Calu3 (cell line): Measurements from ENCODE around the gene ZNF425. TPM values are rescaled to one million over a fixed set of nuclear protein-coding genes. Genes with fewer than 3 reads are reported as not detected.
"Not testable (repeated sequence)": the region's sequence is repeated elsewhere in the genome, so short reads cannot be mapped to it uniquely, and the experiment has no call there.

Source experiments
- BruUV-seq: library from RNA; stranded (reverse); fragments of 400-500 nt; replicated peaks from 2 replicates; lab custom pipeline; 2021; lab: Mats Ljungman, UMichigan
- CTCF ChIA-PET: fragments of 300-600 bp; sonication (Branson Sonifier 250); formaldehyde crosslinking; loops from one replicate; lab custom pipeline; 2022; ENCODE audit warnings: antibody characterized with exemption; lab: Charles Lee
- DNase-seq: peaks from one replicate; pipeline ENCODE4 v3.0.0; 2022
- H3K27ac Mint-ChIP-seq: one replicate; pipeline ENCODE4 v1.8.0; 2022; ENCODE audit warnings: mixed read lengths; ENCODE audit not compliant: unreplicated experiment
- H3K27me3 Mint-ChIP-seq: one replicate; pipeline ENCODE4 v1.8.0; 2022; ENCODE audit warnings: mixed read lengths; ENCODE audit not compliant: unreplicated experiment
- H3K36me3 Mint-ChIP-seq: one replicate; pipeline ENCODE4 v1.8.0; 2022; ENCODE audit warnings: mild to moderate bottlenecking, moderate library complexity, mixed read lengths; ENCODE audit not compliant: insufficient read depth, unreplicated experiment
- H3K4me1 Mint-ChIP-seq: one replicate; pipeline ENCODE4 v1.8.0; 2022; ENCODE audit warnings: mild to moderate bottlenecking, low read depth, mixed read lengths; ENCODE audit not compliant: unreplicated experiment
- H3K4me3 Mint-ChIP-seq: one replicate; pipeline ENCODE4 v1.8.0; 2022; ENCODE audit warnings: mild to moderate bottlenecking, low read depth, moderate library complexity, mixed read lengths; ENCODE audit not compliant: unreplicated experiment
- H3K9me3 Mint-ChIP-seq: one replicate; pipeline ENCODE4 v1.8.0; 2022; ENCODE audit warnings: low read depth, mixed read lengths; ENCODE audit not compliant: unreplicated experiment
- intact Hi-C: fragments of 100-400 bp; cut with micrococcal nuclease; formaldehyde crosslinking; loops from one replicate; pipeline ENCODE4 v1.10.0; 2022; ENCODE audit not compliant: unreplicated experiment
- total RNA-seq: library from RNA; stranded (reverse); gene quantifications from 2 replicates; pipeline ENCODE4 v1.2.3, GENCODE V29; 2022
- TF ChIP-seq, protein P1 (sequence below): fragments of 200-600 bp; IDR thresholded peaks from one replicate; pipeline ENCODE4 v1.8.0; 2022; ENCODE audit warnings: antibody characterized with exemption; ENCODE audit not compliant: unreplicated experiment

ZNF425 gene
- total RNA-seq, 1 experiment from 2014 or later: 1.5 TPM

DNA sequence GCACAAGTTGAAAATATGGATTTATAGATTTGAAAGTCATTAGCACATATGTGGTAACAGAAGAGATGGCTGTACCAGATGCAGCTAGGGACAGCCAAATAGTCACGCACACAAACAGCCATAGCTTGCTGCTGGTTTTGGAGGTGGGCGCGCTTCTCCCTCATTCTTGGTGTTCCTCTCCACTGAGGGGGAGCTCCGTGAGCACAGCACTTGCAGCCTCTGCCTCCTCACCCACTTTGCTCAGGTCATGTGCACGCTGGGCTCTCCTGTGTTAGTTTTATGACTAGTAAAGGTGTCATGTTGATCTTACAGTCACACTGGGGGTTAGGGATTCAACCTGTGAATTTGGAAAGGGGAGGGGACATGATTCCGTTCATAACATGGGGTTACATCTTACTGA, 27.1 kb downstream of the ZNF425 start:
- no peaks in the 10 kb centered on the region for H3K27me3 Mint-ChIP-seq
- no peak overlapping the region for H3K4me3 Mint-ChIP-seq
- no TSS peak for BruUV-seq
- TF ChIP-seq, protein P1, sequence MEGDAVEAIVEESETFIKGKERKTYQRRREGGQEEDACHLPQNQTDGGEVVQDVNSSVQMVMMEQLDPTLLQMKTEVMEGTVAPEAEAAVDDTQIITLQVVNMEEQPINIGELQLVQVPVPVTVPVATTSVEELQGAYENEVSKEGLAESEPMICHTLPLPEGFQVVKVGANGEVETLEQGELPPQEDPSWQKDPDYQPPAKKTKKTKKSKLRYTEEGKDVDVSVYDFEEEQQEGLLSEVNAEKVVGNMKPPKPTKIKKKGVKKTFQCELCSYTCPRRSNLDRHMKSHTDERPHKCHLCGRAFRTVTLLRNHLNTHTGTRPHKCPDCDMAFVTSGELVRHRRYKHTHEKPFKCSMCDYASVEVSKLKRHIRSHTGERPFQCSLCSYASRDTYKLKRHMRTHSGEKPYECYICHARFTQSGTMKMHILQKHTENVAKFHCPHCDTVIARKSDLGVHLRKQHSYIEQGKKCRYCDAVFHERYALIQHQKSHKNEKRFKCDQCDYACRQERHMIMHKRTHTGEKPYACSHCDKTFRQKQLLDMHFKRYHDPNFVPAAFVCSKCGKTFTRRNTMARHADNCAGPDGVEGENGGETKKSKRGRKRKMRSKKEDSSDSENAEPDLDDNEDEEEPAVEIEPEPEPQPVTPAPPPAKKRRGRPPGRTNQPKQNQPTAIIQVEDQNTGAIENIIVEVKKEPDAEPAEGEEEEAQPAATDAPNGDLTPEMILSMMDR: no peak
- H3K36me3 Mint-ChIP-seq: no peaks in the 10 kb centered on the region
- no peak for DNase-seq
- H3K27ac Mint-ChIP-seq: no peak overlapping the region
- intact Hi-C loops: no loop called here
- CTCF ChIA-PET: no interaction called here
- H3K9me3 Mint-ChIP-seq: no peaks in the 10 kb centered on the region
- no peaks in the 10 kb centered on the region for H3K4me1 Mint-ChIP-seq

DNA sequence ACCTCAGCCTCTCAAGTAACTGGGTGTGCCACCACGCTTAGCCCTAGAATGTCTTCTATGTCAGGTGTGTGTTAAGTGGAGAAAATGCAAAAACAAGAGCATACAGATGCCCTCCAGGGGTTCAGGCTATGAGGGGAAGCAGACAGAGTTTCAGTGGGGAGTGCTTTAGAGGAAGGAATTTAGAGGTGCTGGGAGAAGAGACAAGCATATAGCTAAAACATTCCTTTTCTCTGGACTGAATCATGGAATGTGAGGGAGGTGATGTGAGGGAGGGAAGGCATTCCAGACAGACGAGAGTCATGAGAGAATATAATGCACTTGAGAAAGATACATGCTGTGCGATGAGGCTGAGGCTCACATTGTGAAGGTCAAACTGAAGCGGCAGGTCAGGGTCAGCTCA, 29.0 kb downstream of the ZNF425 start:
- H3K4me1 Mint-ChIP-seq: no peaks in the 10 kb centered on the region
- H3K4me3 Mint-ChIP-seq: no peak overlapping the region
- TF ChIP-seq, protein P1: no peak
- BruUV-seq: no TSS peak
- intact Hi-C loops: no loop called here
- no peak for DNase-seq
- H3K27ac Mint-ChIP-seq: no peak overlapping the region
- no peaks in the 10 kb centered on the region for H3K9me3 Mint-ChIP-seq
- H3K36me3 Mint-ChIP-seq: no peaks in the 10 kb centered on the region
- H3K27me3 Mint-ChIP-seq: no peaks in the 10 kb centered on the region
- CTCF ChIA-PET: no interaction called here

DNA sequence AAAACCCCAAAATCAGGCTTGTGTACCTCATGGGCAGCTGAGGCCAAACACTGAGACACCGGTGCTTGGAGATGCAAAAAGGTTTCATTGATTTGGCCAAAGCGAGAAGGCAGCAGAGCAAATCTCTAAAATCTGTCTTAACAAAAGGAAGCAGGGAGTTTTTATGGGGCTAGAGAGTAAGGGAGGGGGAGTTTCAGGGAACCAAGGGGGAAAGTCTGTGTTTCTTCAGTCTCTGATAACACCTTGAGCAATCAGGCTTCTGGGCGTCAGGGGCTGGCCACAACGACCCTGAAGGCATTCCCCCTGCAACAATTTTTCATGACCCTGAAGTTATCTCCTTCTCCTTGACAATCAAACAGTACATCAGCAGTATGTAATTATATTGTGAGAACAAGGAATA, 32.9 kb downstream of the ZNF425 start:
- Mint-ChIP-seq H3K4me3 (no peak overlapping the region), H3K36me3 (peaks cover 20% of the 10 kb centered on the region), H3K4me1 (peaks cover 20% of the 10 kb centered on the region), H3K27me3 (no peaks in the 10 kb centered on the region), H3K27ac (no peak overlapping the region), H3K9me3 (no peaks in the 10 kb centered on the region)
- no TSS peak for BruUV-seq
- intact Hi-C loops: no loop called here
- TF ChIP-seq, protein P1: no peak
- no peak for DNase-seq
- CTCF ChIA-PET: no interaction called here

DNA sequence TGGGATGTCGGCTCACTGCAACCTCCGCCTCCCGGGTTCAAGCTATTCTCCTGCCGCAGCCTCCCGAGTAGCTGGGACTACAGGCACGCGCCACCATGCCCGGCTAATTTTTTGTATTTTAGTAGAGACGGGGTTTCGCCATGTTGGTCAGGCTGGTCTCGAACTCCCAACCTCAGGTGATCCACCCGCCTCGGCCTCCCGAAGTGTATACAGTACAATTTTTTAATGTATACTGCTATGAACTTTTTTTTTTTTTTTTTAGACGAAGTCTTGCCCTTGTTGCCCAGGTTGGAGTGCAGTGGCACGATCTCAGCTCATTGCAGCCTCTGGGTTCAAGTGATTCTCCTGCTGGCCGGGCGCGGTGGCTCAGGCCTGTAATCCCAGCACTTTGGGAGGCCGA, 33.9 kb downstream of the ZNF425 start:
- CTCF ChIA-PET: interaction anchor here (0.7 kb wide), 2 partner anchors 56 to 71 kb away, joined by 3 read pairs; no protein-coding TSS in a partner anchor
- H3K27ac Mint-ChIP-seq, intact Hi-C loops, DNase-seq, H3K27me3 Mint-ChIP-seq, H3K4me3 Mint-ChIP-seq, H3K9me3 Mint-ChIP-seq, BruUV-seq: not testable (repeated sequence)
- H3K36me3 Mint-ChIP-seq: peaks cover 20% of the 10 kb centered on the region
- H3K4me1 Mint-ChIP-seq: peaks cover 20% of the 10 kb centered on the region

DNA sequence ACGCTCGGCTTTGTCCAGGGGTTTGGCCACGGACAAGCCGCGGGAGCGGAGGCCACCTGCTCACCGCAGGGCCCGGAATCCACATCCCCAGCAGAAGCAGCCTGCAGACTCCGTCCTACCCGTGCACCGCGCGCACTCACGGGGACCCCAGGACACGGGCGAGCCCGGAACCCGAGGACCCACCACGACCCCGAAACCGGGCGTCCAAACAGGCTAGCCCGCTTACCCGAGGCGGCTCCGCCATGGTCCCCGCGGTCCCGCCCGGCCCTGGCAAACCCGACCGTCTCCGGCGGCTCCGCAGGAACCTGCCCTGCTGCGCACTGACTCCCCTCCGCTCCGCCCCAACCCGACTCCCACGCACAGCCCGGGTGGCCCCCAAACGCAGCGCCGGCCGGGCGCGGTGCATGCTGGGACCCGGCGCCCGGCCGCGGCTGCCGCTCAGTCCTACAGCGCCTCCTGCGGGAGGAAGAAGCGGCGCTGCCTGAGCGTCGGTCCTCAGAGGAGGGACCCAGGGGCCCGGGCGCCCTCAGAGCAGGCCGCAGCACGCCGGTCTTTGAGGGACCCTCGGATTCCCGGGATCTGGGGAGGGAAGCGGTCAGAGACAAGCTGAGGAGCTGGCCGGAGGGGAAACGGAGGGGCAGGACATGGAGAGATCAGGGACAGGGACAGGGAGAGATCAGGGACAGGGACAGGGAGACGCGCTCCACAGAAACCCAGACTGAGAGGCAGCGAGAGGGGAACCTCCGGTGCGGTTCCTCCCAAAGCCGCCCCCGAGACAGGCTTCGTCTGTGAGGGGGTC, 35.5 kb downstream of the ZNF425 start, which contains the start of gene ZNF786:
Gene ZNF786, minus strand, starts transcription at position 322 of the 799 bp plus-strand sequence. Its CDS starts 78 bp downstream, at position 244.
- TF ChIP-seq, protein P1: peak; percentile 79
- peaks cover 20% of the 10 kb centered on the region for H3K4me1 Mint-ChIP-seq
- BruUV-seq: no TSS peak
- H3K9me3 Mint-ChIP-seq: no peaks in the 10 kb centered on the region
- intact Hi-C loops: loop anchor here (1.0 kb wide), 1 partner anchor 85 kb away; no protein-coding TSS in a partner anchor
- peaks cover 20% of the 10 kb centered on the region for H3K36me3 Mint-ChIP-seq
- no peaks in the 10 kb centered on the region for H3K27me3 Mint-ChIP-seq
- peak within 1 kb of the TSS; percentile 94 for H3K27ac Mint-ChIP-seq
- DNase-seq: peak; percentile 93
- H3K4me3 Mint-ChIP-seq: peak within 1 kb of the TSS; percentile 98
- CTCF ChIA-PET: interaction anchor here (0.6 kb wide), 1 partner anchor 142 kb away, joined by 3 read pairs; no protein-coding TSS in a partner anchor
